DND-41 (cell line): ENCODE results near the gene ARPC1A.
"Not testable (repeated sequence)": the region's sequence is repeated elsewhere in the genome, so short reads cannot be mapped to it uniquely, and the experiment has no call there.

Source experiments
- EZH2 ChIP-seq: IDR thresholded peaks from 3 replicates; pipeline ENCODE4 v1.6.1; 2012; ENCODE audit warnings: borderline replicate concordance, low read depth, mild to moderate bottlenecking, moderate library complexity, low read length, inconsistent platforms; ENCODE audit not compliant: severe bottlenecking
- TF ChIP-seq, protein P1 (sequence below): IDR thresholded peaks from 2 replicates; pipeline ENCODE4 v1.5.1; 2012; ENCODE audit warnings: borderline replicate concordance, low read length, moderate library complexity, mild to moderate bottlenecking; ENCODE audit not compliant: poor library complexity, severe bottlenecking; ENCODE audit errors: extremely low read depth

DNA sequence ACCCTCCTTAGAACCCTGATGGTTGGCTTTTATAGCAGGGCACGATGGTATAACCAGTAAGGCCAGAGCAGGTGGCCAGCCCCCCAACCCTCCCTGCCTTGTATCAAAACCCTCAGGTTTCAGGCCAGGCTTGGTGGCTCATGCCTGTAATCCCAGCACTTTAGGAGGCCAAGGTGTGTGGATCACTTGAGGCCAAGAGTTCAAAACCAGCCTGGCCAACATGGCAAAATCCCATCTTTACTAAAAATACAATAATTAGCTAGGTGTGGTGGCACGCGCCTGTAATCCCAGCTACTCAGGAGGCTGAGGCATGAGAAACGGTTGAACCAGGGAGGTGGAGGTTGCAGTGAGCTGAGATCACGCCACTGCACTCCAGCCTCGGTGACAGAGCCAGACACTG lies 3.0 kb upstream of the ARPC1A start:
- TF ChIP-seq EZH2 = not testable (repeated sequence)
- TF ChIP-seq, protein P1, sequence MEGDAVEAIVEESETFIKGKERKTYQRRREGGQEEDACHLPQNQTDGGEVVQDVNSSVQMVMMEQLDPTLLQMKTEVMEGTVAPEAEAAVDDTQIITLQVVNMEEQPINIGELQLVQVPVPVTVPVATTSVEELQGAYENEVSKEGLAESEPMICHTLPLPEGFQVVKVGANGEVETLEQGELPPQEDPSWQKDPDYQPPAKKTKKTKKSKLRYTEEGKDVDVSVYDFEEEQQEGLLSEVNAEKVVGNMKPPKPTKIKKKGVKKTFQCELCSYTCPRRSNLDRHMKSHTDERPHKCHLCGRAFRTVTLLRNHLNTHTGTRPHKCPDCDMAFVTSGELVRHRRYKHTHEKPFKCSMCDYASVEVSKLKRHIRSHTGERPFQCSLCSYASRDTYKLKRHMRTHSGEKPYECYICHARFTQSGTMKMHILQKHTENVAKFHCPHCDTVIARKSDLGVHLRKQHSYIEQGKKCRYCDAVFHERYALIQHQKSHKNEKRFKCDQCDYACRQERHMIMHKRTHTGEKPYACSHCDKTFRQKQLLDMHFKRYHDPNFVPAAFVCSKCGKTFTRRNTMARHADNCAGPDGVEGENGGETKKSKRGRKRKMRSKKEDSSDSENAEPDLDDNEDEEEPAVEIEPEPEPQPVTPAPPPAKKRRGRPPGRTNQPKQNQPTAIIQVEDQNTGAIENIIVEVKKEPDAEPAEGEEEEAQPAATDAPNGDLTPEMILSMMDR = not testable (repeated sequence)
